Stimulated activated CD4-positive, alpha-beta T cell treated with anti-CD3 and anti-CD28 coated beads, TNF-alpha, amount 100 ng/mL, for 48 hours (primary cell): ENCODE results near the gene CACNA2D3.

Source experiments
- DNase-seq, 3 donors: peaks; one replicate each; pipeline ENCODE4 v3.0.0-alpha.2; 2020; ENCODE audit warnings: low read depth in 3 of 3

CACNA2D3 gene

GRCh38 chr3:54846119-54846518 is 723.8 kb downstream of the CACNA2D3 start:
- no peak for DNase-seq

GRCh38 chr3:54847361-54847760 is 725.0 kb downstream of the CACNA2D3 start:
- no peak for DNase-seq

- no peak for DNase-seq
These were observed 727.0 kb downstream of the CACNA2D3 start for GRCh38 chr3:54849360-54849759.

- no peak for DNase-seq
These were observed 728.2 kb downstream of the CACNA2D3 start for GRCh38 chr3:54850484-54851018.

- DNase-seq, result peak; percentile 11 to 24 (median 20)
These were observed 731.4 kb downstream of the CACNA2D3 start for GRCh38 chr3:54853573-54854404.

GRCh38 chr3:54856271-54856670 is 733.9 kb downstream of the CACNA2D3 start:
- DNase-seq, result no peak

GRCh38 chr3:54857343-54857742 is 735.0 kb downstream of the CACNA2D3 start:
- DNase-seq, result no peak

GRCh38 chr3:54858093-54858785 is 735.9 kb downstream of the CACNA2D3 start:
- DNase-seq, result no peak

- DNase-seq, result no peak
These were observed 736.8 kb downstream of the CACNA2D3 start for GRCh38 chr3:54859184-54859583.

GRCh38 chr3:54861248-54862067 is 739.1 kb downstream of the CACNA2D3 start:
- no peak for DNase-seq

- DNase-seq, result no peak
These were observed 740.2 kb downstream of the CACNA2D3 start for GRCh38 chr3:54862526-54862925.

- DNase-seq, result no peak
These were observed 741.0 kb downstream of the CACNA2D3 start for GRCh38 chr3:54863366-54863765.

- DNase-seq, result no peak
These were observed 741.4 kb downstream of the CACNA2D3 start for GRCh38 chr3:54863786-54864185.

- no peak for DNase-seq
These were observed 743.0 kb downstream of the CACNA2D3 start for GRCh38 chr3:54865316-54865715.

- DNase-seq, result no peak
These were observed 743.9 kb downstream of the CACNA2D3 start for GRCh38 chr3:54866251-54866650.

GRCh38 chr3:54870423-54870822 is 748.1 kb downstream of the CACNA2D3 start:
- DNase-seq, result no peak

- DNase-seq, result no peak
These were observed 749.5 kb downstream of the CACNA2D3 start for GRCh38 chr3:54871867-54872266.

- no peak for DNase-seq
These were observed 751.0 kb downstream of the CACNA2D3 start for GRCh38 chr3:54873059-54874010.

- DNase-seq, result no peak
These were observed 752.6 kb downstream of the CACNA2D3 start for GRCh38 chr3:54874816-54875556.
